GM12801 (cell line): ENCODE measurements around the gene PAPOLA.

ENCODE experiments used
- CTCF ChIP-seq: IDR thresholded peaks from one replicate; pipeline ENCODE4 v1.5.1; 2011; ENCODE audit warnings: control low read depth; ENCODE audit not compliant: insufficient read length; ENCODE audit errors: extremely low read depth

Gene PAPOLA

DNA sequence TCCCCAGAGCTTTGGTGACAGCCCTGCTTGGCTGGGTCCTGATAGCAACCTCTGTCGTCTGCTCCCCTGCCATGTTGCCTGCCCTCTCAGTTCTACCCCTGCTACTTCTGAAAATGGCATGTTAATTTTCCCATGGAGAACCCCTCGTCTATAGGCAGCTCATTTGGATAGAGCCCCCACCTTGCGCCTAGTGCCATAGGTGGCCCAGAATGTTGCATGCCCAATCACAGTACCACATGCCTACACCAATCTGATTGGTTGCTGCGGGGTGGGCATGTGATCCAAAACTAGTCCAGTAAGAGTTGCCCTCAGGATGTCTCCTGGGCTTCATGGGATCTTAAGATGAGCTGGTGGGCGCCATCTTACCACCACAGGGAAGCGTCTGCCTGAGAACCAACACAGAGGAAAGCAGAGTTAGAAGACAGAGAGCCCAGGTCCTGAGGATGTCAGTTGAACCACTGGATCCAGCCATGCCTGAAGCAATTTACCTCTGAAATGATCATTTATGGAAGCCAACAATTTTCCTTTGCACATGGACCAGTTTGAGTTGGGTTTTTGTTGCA is 85.7 kb downstream of the PAPOLA start:
- no peak for TF ChIP-seq CTCF

DNA sequence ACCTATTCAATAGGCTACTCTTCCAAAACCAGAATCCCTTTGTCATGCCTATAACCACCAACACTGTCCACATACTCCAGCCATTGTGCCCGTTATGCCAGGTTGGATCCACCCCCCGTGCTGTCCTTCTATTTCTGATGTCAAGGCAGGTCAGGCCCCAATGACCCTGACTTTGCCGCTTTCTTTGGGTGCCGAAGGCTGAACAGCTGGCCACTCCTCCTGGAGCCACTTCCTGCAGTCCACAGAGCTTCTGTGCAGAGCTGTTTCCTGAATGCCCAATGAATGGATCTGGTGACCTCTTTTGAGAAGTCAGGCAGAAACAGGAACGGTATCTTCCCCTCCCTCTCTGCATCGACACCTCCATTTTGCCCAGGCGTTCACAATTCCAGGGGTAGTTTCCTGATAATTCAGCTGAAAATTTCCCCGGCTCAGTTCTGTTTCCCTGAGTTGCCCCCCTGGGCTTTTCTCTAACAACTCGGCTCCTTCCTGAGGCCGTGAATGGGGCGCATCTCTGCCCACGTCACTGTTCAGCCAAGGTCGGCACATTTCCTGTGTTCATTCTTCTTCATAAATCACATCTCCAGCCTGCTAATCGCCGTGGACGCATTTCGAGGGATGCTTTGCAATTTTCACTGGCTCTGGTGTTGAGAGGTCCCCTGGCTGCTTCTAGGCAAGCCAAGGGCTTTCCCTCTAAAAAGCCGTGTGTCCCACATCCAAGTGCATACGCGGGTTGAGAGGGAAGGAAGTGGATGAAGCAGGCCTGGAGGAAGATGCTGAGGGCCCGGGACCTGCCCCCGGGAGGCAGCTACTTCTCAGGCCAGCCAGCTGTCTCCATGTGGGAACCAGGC is 86.5 kb downstream of the PAPOLA start:
- no peak for TF ChIP-seq CTCF

- TF ChIP-seq CTCF, result no peak
Measured at GRCh38 chr14:96589577-96589976, 87.4 kb downstream of the PAPOLA start.

GRCh38 chr14:96590190-96590864 is 88.1 kb downstream of the PAPOLA start:
- no peak for TF ChIP-seq CTCF

GRCh38 chr14:96592591-96593386 is 90.6 kb downstream of the PAPOLA start:
- no peak for TF ChIP-seq CTCF

DNA sequence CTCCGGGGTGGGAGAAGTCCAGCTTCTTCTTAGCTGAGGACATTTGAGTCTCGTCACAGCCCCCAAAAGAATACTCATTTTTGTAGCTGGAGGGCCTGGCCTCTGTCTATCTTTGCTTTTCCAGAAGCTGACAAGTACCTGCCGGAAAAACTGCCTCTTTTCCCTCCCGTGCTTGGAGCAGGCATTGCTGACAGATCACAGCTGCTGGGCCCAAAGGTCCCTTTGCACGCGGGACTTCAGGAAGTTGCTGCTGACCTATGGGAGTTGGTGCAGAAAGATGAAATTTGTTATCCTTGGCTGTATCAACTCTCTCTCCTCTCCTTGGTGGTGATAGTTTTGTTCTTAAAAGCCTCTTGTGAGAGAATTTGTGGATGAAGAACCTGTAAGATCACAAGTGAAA is 92.8 kb downstream of the PAPOLA start:
- TF ChIP-seq CTCF, result no peak

DNA sequence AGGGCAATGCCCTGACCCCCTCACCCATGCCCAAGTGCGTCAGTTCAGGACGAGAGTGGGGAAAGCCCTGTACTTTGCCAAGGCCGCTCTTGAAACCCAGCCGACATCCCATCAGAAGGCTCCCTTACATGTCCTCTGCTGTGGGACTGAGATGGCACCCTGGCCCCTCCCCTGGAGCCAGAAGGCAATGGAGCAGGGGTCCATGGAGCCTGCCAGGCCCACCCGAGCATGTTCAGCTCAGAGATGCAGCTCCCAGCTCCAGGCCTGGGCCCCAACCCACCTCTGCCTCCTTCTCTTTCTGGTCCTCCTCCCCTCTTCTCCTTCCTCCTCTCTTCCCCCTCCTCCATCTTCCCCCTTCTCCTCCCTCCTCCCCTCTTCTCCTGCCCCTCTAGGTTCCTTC is 95.5 kb downstream of the PAPOLA start:
- no peak for TF ChIP-seq CTCF
